HG03097 (cell line): ENCODE data around the gene TRAM2.

Experiments used
- ATAC-seq: cut with Tn5 transposase; IDR thresholded peaks from one replicate; pipeline ENCODE4 v1.9.1; 2021; ENCODE audit not compliant: unreplicated experiment, low FRiP score

The TRAM2 gene

DNA sequence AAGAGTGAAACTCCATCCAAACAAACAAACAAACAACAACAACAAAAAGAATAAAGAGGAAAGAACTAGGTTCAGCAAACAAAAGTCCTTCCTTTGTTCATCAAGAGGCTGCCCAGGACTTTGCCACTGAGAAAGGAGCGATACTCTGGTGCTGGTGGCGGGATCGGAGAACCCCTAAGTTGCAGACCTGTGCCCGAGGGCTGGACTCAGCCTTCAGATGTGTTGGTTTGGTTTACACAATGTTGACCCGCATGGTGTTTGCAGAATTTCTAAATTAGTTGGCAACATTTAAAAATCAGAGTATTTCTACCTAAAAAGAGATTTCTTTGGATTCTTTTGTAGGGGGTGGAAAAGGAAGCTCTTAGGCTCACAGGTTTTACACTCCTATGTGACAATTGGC is 42.5 kb downstream of the TRAM2 start:
- ATAC-seq = no peak

DNA sequence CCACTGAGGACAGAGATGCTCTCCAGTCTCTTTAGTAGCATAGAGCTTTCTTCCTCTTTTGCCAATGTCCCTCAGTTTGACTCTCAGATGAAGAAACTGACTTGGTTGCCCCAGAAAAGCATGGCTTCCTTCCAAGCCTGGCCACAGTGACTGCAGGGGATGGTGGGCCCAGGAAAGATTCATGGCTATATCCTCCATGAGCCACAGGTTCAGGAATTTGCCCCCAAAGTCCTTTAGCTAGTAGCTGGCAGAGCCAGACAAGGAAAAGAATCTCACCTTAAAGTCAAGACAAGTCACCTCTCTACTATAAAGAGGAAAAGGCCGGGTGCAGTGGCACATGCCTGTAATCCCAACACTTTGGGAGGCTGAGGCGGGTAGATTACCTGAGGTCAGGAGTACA is 43.4 kb downstream of the TRAM2 start:
- no peak for ATAC-seq

DNA sequence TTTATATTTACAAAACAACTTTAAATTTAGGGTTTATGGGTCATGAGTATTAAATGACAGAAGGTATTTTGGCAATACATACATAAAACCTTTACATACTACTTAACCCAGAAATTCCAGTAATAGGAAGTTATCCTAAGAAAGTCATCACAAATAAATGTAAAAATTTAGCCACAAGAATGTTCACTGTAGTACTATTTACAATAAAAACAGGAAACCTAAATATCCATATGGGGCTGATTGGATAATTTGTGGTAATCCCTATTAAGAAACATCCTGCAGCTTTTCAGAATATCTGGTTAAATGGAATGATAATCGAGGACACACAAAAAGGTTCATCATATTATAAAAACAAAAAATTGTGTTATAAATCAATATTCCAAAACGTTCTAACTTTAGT is 44.4 kb downstream of the TRAM2 start:
- ATAC-seq = no peak

DNA sequence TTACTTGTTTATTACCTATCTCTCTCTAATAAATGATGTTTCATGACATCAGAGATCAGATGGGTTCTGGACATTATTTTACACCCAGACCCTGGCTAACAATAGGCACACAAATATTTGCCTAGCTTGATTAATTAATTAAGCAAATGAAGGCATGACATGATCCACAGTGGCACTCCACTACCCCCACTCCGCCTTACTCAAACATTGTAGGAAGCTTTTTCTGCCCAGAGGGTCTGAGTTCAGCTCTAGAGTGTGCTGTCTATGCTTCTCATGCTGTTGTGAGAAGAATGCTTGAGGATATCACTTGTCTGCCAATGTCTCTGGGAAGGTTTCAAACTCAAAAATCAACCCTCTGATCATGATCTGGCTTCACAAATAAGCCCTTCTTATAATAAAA is 45.0 kb downstream of the TRAM2 start:
- ATAC-seq = no peak

DNA sequence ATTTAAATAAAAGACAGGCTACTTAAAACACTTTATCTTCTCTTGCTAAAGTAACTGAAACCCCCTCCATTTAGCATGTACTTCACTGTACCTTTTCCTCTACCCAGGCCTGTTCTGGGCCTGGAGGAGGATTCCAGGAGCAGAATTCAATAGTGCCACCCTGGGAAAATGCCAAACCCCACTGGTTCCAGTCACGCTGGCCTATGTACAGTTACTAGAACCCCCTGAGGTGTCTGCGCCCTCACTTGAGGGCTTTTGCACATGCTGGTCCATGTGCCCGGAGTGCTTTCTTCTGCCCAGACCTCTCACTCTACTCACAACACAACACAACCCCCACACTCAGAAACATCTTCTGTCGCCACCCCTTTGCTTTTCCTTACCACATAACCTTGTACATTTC is 45.5 kb downstream of the TRAM2 start:
- ATAC-seq = no peak

DNA sequence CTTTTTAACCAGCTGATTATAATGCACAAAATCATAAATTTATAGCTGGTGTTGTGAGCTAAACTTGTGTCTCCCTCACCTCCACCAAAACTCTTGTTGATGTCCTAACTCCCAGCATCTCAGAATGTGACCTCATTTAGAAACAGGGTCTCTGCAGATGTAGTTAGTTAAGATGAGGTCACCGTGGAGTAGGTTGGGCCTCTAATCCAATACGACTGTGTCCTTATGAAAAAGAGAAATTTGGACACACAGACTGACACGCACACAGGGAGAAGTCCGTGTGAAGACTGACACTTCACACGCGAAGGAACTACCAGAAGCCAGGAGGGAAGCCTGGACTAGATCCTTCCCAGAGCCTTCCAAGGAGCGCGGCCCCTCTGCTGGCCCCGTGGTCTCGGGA is 46.5 kb downstream of the TRAM2 start:
- ATAC-seq = no peak

DNA sequence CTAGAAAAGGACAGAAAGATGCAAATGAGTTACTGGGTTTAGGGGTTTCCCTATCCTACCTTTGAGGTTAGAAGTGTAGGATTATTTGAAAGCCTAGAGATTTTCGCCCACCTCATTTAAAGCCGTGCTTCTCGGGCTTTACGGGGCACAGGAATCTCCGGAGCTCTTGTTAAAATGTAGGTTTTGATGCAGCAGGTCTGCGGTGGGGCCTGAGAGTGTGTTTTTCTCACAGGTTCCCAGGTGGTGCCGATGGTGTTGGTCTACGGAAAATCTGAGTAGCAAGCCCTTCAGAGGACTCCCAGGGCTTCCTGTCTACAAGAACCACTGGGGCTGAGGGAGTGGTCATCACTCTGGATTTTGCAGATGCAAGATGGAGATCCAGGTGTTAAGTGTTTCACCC is 47.5 kb downstream of the TRAM2 start:
- ATAC-seq = no peak

DNA sequence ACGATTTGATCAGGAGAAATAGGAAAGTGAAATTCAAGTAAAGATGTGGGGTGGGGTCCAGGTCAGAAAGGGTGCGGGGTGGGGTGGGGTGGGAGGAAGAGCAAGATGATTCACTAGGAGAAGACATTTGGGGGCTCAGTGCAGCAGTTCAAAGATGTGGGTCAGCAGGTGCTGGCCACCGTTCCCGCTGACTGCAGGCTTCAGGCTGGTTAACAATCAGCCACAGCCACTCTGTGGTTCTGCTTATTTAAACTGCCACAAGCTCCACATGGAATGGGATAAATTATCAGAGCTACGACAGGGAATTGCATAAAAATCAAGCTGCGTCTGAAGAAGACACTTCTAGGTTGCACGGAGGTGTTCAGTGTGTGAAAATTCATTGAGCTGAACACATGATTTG is 49.4 kb downstream of the TRAM2 start:
- ATAC-seq = no peak

DNA sequence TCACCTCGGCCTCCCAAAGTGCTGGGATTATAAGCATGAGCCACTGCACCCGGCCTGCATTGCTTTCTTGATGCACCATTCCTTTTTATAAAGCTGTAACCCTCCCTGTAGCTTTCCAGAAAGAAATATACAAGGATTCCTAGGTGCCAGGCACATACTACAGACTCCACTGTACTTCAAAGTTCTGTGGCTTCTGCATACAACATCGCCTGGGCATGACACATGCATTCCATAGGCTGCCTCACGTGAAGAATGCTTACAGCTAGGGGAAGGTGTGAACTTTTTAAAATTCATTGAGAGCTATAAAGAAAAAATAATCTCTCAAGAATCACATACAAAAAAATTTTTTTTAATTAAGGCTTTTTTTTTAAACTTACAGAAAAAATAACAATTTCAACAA is 50.2 kb downstream of the TRAM2 start:
- ATAC-seq = no peak

DNA sequence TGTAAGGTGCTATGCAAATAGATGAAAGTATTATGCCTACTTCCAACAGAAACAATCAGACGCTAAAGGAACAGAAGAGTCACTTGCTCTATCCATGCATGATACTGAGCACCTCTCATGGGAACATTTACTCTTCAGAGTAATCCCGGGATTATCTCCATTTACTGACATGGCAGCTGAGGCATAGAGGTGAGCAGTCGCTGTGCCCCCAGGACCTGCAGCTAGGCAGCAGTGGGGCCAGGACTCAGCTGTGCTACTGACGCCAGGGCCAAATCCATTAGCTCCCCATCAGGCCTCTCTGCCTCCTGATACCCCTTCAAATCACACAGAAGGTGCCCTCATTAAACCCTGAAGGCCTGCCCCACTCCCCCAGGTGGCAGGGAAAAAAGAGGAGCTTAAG is 51.9 kb downstream of the TRAM2 start:
- ATAC-seq = no peak

DNA sequence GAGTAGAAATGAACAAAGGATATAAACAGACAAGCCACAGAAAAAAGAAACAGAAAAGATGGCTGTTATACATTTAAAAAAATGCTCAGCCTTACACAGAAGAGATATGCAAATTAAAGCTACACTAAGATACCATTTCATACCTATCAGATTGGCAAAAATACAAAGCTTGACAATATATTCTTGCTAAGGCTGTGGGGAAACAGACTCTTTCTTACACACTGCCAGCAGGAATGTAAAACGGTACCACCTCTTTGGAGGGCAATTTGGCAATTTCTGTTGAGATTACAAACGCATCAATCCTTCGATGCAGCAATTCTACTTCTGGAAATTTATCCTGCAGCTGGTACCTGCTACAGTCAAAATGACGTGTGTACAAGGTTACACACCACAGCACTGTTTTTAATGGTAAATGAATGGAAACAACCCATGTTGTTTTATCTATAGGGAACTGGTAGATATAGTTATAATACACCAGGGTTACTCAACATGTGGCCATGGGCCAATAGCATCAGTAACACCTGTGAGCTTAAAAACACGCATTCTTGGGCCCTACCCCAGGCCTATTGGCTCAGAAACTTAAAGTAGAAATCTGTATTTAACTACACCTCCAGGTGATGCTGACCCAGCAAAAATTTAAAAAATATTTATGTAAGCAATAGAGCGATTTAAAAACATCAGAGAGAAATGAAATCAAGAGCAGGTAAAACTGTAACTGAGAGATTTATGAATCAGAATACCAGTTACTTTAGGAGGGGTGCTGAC is 53.3 kb downstream of the TRAM2 start:
- ATAC-seq = no peak

DNA sequence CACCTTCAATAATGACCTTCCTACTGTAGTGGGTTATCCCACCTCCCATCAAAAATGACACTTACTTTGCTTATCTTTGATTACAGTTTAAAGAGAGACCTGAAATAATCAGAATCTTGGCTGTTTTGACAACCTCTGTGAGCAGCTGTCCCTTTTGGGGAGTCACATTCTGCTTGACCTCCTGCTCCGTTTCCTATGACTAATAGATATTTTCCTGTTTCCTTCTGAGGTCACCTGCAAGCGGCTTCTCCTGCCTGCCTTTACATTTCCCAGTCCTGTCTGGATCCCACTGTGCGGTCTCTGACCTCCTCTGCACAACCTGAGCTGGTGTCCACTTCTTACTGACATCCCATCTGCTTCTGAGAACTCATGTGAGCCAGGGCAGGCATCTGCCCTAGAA is 54.2 kb downstream of the TRAM2 start:
- no peak for ATAC-seq

DNA sequence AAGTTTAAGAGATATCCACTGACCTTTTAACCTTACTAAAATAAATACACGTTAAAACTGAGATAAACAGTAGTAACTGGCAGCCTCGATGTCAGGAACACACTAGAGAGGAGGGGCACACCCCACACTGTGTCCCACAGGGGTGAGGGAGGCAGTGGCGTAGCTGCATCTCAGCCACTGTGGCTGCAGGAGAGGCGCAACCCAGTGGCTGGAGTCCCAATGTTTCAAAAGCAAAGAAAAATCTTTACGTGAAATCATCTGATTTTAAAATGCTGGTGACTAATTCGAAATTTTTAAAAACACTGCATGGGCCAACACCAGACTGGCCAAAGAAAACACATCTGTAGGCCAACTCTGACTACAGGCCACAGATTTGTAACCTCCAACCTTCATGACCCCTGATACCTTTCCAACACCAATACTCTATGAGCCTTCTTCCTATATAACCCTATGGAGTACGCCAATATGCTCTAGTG is 54.7 kb downstream of the TRAM2 start:
- no peak for ATAC-seq

DNA sequence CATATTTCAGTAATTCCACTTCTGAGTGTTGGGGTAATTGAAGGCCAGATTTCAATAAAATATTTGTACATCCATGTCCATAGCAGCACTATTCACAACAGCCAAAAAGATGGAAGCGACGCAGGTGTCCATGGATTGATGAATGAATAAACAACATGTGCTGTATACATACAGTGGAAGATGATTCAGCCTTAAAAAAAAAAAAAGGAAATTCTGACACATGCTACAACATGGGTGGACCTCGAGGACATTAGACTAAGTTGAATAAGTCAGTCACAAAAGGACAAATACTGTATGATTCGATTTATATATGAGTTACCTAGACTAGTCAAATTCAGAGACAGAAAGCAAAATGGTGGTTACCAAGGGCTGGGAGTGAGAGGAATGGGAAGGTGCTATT is 57.2 kb downstream of the TRAM2 start:
- ATAC-seq = no peak

DNA sequence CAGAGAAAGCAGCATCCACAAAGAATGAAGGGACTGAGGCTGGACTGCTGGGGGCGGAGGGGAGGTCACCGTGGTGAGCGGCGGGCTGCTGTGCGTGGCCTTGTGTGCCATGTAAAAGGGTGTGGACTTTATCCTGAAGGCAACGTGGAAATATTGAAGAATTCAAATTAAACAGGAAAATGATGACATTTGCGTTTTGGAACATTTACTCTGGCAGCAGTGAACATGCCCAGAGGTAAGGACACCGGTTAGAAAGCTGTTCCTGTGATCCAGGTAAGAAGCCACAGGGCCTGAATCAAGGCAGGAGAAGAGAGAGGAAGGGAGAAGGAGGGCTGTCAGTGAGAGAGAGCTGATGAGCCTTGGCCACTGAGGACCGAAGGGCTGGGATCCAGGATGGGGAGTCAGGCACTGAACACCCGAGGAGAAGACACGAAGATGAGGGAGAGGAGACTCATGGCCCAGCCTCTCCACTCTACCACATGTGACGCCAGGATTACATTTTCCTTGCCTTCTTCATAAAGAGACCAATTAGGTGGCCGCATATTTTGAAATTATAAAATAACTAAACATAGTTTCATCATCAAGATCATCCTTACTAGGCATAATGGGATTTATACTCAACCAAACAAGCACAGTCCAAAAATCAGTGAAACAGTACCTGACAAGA is 58.4 kb downstream of the TRAM2 start:
- no peak for ATAC-seq

DNA sequence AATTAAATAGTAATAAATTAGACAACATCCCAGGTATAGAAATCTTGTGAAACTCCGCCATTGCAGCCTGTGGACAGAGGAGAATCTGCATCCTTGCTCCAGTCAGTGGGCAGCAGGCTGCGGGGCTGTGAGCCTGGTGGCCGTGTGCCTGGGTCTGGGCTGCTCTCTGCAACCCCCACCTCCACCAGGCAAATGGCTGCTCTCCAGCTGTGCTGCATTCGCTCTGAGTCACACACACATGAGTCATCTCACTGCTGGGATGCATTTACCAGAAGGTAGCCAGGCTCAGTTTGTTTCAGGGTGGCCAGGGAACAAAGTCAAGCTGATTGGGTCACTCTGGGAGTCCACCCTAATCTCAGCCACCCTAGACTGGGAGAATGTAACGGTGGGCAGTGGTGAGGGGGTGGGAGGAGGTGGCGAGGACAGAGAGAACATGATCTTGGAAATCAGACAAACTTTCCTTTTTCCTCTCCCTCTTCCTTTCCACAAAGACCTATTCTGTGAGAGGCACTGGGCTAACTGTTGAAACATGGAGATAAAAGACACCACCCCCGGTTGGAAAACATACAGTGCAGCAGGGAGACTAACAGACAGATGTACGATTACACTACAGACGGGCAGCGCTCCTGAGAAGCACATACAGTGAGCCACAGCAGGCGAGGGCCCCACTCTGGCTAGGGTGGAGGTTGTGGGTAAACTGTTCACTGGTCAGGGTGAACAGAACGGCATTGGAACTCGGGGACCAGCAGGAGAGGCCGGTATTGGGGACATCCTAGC is 59.2 kb downstream of the TRAM2 start:
- no peak for ATAC-seq

DNA sequence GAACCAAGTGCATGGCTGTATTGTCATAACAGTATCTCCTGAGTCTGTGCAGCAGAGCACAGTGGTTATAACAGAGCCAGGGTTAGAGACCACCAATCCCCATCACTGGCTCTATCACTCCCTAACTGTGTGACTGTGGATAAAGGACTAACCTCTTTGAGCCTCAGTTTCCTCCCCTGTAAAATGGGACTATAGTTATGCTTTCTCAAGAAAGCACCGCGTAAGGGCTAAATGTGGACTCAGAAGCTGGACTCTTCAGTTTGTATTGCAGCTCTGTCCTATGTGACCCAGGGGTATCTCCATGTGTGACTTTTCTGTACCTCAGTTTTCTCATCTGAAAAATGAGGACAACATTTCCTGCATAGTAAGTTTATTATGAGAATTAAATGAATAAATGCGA is 59.9 kb downstream of the TRAM2 start:
- no peak for ATAC-seq

DNA sequence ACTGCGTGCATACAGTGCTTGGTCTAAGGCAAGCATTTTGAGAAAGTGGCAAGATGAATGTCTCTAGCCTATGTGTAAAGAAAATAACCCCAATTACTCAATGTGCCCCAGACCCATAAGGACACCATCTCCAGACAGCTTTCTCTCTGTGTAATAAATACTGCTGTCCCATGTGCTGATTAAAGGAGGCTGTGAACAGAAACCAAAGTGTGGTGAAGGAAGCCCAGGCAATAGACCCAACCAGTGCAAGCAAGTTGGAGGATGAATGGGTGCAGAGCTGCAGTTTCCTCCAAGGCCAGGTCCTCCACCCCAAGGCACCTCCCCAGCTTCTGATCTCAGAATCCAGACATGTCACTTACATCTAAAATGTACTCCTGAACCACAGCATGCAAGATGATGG is 60.6 kb downstream of the TRAM2 start:
- no peak for ATAC-seq

DNA sequence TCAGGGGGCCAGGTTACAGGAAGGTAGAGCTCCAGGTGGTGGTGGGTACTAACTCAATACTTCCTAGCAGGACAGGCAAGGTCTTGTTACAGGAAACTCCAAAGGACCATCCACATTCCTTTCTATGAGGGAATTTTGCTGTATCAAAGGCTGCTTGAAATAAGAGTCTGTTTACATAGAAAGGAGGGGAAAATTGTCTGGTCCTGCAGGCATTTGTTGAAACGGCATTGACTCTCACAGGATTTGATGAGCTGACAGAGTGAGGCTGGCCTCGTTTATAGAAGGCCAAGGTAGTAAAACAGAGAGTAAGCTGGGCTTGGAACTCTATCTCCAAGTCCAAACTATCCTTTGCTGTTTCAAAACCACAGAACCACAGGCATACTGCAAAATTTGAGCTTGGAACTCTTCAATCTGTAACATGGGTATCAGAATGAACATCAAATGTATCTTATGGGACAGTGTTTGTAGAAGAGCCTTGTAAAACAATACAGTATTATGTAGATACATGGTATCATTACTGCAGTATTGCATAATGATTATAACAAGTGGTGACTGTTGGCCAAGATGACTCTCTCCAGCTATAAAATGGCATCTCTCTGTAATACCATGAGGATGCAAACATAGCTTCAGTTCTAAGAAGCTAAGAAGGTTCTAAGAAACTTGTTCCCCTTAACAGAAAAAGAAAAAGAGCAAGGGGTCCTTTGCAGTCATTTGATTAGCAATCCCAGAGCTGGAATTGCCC is 61.5 kb downstream of the TRAM2 start:
- no peak for ATAC-seq

DNA sequence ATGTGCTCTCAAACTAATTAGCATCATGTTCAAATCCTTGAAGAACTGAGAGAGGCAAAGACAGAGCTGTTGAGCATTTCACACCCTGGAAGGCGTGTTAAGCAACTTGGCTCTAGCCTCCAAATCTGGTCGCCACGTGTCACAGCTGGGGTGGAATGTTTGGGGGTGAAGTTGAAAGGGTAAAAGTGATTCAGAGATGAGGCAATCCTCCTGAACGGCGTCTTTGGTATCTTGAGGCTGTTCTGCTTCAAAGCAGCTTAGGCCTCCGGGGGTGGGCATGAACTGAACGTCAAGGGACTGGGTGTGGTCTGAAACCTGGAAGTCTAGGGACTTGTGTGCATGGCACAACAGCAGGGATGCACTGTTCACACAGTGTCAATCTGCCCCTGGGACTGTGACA is 62.3 kb downstream of the TRAM2 start:
- no peak for ATAC-seq

DNA sequence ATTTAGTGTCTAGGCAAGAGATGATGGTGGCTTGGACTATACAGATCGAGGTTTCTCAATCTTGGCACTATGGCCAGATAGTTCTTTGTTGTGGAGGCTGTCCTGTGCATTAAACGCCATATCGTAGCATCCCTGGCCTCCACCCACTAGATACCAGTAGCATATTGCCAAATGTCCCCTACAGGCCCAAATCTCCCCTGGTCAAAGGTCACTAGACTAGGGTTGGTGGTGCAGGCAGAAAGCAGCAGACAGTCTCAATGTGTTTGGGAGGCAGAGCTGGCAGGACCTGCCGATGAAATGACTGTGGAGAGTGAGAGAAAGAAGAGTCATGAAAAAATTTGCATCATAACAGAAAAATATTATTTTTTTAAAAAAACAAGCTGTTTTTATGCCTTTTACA is 63.0 kb downstream of the TRAM2 start:
- no peak for ATAC-seq
